Activated CD4-positive, alpha-beta T cell treated with anti-CD3 and anti-CD28 coated beads, Interleukin-2, amount 50 U/mL, for 1 hour (primary cell): ENCODE results near the gene RPA3.

Experiments used
- DNase-seq: peaks from one replicate; pipeline ENCODE4 v3.0.0-alpha.2; 2020

Gene RPA3

GRCh38 chr7:7718492-7718891, at the start of gene RPA3:
Gene RPA3, minus strand, starts transcription at chr7:7718607. Its CDS starts 78,189 bp downstream, at chr7:7640418.
- no peak for DNase-seq

- no peak for DNase-seq
Measured at GRCh38 chr7:7766671-7767070, 48.3 kb upstream of the RPA3 start.

GRCh38 chr7:7765422-7765821, 47.0 kb upstream of the RPA3 start:
- no peak for DNase-seq

DNA sequence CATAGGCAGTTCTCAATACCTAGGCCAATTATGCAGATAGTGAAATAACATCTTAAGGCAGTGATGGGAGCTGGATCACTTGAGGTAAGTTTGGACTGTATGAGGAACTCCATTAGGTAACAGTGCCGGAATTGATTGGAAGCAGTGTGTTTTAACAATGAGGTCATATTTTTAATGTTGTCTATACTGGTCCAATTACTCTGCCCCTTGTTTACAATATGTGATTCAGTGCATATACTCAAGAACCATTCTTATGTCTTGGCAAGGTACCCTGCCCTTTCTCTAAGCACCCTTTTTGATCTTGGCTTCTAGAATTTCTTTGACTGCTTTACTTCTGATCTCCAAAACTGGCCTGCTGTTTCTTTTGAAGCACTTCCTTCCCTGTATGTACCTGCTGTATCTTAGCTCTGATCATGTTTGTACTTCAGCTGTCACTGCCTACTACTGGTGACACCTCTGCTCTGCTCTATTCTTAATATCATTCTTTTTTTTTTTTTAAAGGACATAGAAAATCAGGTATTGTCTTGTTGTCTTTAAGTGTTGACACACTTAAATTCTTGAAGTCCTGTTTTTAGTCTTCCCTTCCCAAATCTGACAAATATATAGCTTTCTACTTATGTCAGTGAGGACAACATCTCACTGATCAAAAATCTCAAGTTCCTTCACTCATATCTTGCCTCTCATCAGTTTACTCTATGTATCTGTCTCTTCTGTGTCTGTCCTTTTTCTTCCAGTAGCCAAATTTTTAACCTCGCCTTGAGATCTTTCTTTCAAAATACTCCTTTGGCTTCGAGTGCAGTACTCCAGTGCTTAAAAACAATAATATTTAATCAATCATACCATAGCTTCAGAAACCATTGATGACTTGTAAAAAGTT, 46.4 kb upstream of the RPA3 start:
- no peak for DNase-seq

DNA sequence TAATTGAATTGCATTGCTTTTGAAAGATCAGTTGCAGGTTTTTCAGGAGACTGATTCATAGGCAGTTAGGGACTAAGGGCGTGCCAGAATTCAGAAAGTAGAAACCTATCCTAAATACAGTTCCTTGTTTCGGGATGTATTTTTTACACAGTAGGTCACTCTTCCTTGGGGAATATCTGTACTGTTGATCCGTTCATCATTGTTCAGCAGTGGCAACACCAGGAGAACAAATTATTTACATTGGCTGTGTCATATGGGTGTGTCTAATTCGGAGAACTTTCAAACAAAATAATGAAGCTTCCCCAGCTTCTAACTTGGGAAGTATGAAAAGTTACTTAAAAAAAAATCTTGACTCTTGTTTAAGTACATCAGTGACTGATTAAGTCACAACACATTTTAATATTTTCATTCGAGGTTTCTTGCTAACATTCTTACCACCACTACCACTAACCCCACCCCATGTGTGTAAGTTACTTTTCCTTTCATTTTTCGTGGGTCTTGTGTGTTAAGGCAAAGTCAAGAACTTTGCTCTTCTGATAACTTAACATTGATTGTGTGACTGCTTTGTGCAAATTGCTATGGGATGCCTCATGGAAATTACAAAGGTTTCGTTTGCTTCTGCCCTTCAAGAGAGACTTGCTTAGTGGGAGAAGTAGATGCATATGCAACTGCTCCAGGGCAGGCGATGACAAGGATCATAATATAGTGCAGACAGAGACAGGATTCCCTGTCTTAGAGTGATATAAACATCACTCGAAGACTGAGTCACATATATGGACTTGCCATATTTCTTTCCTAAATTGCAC, 43.8 kb upstream of the RPA3 start:
- DNase-seq: no peak

GRCh38 chr7:7761340-7761973, 43.0 kb upstream of the RPA3 start:
- no peak for DNase-seq

DNA sequence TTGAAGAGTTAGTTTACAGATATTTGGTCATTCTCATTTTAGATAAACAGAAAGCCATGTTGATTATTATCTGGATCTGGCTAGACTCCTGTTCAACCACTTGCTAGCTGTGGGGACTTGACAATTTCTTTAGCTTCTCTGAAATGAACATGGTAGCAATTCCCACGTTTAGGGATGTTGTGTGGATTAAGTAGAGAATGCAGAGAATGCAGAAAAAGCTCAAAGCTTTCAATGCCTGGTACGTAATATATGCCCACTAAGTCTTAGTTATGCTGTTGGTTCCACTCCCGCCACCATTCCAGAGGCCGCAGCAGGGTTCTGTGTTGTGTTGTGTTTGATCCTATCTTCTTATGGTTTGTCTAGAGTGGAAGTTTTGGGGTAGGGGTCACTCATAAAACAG, 39.2 kb upstream of the RPA3 start:
- no peak for DNase-seq

- DNase-seq: no peak
Measured at GRCh38 chr7:7756577-7756976, 38.2 kb upstream of the RPA3 start.

DNA sequence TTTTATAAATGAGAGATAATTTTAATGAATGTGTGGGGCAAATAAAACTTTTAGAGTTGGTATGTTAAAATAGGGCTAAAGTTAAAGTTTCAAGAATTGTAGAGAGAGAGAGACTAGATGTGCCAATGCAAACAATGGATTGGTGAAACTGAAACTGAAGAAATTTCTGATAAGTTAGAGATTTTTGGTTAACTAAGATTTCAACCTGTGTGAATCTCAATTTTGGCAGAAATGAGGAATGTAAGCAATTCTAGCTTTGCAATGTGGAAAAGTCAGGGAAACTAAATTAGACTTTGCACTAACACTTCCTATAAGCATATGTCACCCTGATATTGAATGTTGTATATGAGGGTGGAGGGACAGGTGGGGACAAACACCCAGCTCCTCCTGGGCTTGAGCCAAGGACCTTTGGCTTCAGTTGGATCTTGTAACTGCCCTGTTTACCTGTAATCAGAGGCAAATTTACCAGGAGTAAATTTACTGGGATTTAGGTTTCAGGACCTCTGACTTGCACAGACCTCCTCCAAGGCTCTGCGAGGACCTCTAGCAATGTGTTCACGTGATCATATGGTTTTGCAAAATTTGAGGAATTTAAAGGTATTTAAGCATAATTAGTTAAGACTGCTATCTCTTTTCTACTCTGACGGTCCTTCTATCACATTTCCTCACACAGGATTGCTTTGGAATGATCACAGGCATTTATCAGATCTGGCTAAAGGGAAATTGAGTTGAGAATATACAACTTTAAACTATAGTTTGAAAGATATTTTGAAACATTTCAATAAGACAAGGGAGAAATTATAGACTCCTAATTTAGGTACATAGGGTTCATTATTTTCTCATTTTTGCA, 33.1 kb upstream of the RPA3 start:
- DNase-seq: no peak

DNA sequence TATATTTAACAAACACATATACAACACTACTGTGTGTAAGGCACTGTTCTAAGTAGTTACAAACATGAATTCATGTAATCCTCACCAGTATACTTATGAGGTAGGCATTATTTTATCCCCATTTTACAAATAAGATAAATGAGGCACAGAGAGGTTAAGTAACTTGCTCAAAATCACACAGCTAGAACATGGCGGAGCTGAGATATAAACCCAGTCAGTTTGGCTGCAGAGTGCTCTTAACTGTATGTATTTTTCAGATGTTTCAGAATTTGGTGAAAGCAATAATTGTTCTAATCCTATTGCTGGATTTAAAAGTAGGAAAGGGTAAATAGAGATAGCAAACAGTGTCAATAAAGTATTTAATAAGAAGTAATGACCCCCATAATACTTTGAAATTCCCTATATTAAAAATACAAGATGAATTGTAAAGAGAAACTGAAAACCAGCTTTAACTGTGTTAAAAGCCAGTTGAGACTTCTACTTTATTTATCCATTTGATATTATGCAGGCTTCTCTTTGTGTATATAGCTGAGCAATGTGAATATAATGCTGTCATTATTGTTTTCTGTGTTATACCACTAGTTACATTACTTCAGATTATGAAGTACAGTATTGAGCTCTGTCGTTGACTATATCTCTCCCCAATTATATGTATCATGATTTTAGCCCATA, 32.3 kb upstream of the RPA3 start:
- no peak for DNase-seq

GRCh38 chr7:7746458-7746857, 28.1 kb upstream of the RPA3 start:
- no peak for DNase-seq

- DNase-seq: no peak
Measured at GRCh38 chr7:7745966-7746365, 27.6 kb upstream of the RPA3 start.

GRCh38 chr7:7745258-7745657, 26.9 kb upstream of the RPA3 start:
- DNase-seq: no peak

DNA sequence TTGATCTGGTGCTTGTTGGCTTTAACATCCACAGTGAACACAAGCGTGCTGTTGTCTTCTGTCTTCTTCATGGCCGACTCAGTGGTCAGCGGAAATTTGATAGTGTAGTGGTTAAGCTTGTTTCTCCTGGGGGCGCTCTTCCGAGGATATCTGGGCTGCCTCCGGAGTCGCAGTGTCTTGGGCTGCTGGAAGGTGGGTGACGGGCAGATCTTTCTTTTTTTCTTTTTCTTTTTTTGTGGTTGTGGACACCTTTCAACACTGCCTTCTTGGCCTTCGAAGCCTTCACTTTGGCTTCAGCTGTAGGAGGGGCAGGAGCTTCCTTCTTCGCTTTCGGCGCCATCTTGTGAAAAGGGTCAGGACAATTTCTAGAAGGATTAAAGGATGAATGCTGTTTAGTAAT, 23.8 kb upstream of the RPA3 start:
- no peak for DNase-seq

DNA sequence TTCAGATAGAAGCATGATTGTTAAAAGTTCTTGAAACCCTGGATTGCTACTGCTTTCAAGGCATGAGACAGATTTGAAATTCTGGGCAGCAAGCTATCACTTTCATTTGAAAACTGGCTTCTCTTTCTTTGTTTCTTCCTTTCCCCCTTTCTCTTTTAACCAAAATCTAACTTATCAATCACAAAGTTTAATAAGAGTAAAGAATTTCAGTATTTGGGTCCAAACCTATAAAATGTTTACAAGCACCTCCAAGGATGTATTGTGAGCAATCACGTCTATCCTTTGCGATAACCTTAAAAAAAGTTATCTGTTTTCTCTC, 21.6 kb upstream of the RPA3 start:
- DNase-seq: no peak

DNA sequence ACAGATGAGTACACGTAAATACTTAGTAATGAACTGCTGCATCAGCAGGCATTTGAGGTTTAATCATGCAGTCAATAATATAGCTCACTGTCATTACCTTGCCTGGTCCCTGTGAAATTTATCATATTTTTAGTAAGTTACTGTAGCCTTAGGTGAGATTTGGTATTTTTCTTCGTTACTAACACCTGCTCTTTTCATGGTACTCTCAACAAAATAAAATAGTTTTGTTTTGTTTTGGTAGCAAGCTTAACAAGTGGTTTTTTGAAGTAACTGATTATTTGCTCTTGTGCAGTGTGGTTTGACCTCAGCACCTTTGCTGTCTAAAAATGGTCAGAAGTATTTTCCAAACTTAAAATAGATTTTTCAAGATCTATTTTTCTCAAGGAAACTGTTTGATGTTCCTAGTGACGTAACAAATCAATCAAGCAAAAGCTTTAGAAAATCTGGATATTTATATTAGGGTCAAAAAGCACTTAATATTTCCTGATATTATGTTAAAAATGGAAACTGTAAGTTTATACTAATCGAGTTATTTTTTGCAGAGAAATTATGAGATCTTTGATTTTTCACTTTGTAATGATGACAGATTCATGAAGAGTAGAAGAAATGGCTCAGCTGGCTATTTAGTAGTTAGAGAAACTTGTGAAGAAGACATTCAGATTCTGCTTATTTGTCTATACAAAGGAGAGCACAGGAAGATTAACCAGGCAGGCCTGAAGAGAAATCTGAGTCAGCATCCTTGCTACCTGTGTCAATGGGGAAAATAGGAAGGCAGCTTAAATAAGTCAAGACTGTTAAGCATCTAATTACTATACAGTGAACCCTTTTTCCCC, 21.0 kb upstream of the RPA3 start:
- no peak for DNase-seq

GRCh38 chr7:7738622-7739021, 20.2 kb upstream of the RPA3 start:
- DNase-seq: no peak

- DNase-seq: no peak
Measured at GRCh38 chr7:7738177-7738576, 19.8 kb upstream of the RPA3 start.

DNA sequence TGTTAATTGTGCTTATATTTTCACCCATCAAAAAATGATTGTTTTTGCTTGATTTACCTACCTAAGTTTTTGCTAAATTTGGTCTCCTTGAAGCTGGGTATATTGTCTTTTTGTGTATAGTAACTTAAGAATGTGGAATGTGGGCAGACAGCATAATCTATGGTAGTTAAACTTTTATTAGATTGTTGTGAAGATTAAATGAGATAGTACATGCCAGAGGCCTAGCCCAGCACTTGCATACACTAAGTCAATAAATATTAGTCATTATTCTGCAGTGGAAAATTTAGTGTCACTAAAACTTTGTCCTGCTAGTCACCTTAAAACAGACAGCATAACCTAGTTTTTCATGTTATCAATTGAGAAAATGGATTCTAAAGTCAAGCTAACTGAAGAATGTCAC, 19.3 kb upstream of the RPA3 start:
- DNase-seq: no peak

- no peak for DNase-seq
Measured at GRCh38 chr7:7736671-7737070, 18.3 kb upstream of the RPA3 start.

- no peak for DNase-seq
Measured at GRCh38 chr7:7732621-7733281, 14.3 kb upstream of the RPA3 start.
